Activated CD4-positive, alpha-beta T cell treated with anti-CD3 and anti-CD28 coated beads for 48 hours (primary cell): Measurements from ENCODE around the gene ALOX12B.
A peak's percentile ranks its signal among the peaks of the same experiment; 100 is the strongest.
"Not testable (repeated sequence)": the region's sequence is repeated elsewhere in the genome, so short reads cannot be mapped to it uniquely, and the experiment has no call there.

ENCODE experiments used
- DNase-seq: peaks from one replicate; pipeline ENCODE4 v3.0.0-alpha.2; 2020

ALOX12B gene

DNA sequence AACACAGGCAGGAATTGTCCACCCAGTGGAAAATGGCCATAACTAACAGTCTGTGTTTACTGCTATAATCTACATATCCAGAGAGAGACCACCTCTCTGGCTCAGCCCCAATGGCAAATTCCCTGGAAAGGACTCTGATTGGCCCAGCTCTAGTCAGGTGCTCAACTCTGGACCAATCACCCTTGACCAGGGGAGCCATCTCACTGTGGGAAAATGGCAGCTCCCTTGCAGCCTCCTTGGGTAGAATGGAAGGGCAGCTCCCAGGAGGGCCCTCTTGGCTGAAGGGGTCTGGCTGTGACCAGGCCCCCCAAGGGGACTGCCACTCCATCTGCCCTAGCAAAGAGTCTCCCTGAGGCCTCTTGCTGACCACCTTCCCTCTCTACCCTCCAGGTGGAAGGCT, 45.5 kb downstream of the ALOX12B start:
- no peak for DNase-seq

DNA sequence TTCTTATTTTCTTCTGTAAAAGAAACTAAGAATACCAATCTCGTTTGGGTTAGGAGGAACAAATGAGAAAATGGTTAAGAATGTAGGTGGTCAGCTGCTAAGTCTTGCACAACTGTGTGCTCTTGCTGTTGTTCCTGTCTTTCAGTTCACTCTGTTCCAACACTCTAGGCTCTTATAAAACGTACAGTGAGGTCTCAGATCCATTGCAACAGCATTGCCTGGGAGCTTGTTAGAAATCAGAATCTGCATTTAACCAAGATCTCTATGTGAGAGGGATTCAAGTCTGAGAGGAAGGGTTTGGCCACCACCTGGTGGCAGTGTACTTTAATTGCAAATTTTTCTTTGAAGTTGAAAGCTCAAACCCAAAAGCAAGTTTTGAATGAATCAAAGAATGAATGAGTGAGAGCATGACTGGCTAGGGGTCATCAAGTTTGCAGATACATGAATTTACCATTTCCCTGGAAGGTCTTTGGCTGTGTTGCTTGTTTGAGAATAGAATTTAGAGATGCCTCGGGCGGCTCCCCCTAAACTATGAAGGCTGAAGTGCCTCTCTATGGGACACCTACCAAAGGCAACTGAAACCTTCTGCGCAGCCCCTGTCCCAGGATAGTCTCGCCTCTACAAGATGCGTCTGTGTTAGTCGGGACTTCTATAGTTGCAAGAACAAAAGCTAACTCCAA, 46.1 kb downstream of the ALOX12B start:
- peak; percentile 68 for DNase-seq

DNA sequence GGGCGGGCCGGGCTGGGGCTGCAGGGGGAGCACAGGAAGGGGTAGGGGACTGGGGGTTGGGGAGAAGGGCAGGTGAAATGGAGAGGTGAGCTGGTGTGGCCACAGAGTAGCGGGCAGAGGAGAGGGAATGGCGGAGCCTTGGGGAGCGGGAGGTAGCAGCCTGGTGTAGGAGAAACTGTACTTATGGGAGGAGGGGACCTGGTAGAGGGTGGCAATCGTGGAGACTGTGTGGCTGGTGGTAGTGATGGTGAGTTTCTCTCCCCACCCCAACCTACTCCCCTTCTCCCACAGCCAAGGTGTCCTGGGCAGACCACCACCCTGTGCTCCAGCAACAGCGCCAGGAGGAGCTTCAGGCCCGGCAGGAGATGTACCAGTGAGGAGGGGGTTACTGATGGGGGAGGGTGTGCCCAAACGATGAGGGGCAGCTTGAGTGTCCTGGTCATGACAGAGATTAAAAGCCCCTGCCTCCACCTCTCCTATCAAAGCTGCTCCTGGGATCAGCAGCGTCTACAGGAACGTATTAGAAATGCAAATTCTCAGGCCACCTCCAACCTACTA, 47.8 kb downstream of the ALOX12B start:
- no peak for DNase-seq

DNA sequence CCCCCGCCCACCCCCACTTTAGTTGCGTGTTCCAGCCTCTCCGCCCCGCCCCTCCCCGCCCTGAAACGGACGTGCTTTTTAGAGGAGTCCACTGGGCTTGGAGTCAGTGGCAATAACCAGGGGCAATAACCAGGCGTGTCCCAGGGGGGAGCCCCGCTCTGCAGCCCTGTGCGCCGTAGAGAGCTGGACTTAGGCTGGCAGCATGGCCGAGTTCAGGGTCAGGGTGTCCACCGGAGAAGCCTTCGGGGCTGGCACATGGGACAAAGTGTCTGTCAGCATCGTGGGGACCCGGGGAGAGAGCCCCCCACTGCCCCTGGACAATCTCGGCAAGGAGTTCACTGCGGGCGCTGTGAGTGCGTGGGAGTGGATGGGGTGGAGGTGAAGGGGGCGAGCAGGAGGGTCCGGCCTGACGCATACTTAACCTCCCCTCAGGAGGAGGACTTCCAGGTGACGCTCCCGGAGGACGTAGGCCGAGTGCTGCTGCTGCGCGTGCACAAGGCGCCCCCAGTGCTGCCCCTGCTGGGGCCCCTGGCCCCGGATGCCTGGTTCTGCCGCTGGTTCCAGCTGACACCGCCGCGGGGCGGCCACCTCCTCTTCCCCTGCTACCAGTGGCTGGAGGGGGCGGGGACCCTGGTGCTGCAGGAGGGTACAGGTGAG, 48.4 kb downstream of the ALOX12B start, which contains the start of gene ALOX15B:
Gene ALOX15B, plus strand, starts transcription at position 106 of the 657 bp plus-strand sequence. Its CDS starts 97 bp downstream, at position 203.
- no peak for DNase-seq

DNA sequence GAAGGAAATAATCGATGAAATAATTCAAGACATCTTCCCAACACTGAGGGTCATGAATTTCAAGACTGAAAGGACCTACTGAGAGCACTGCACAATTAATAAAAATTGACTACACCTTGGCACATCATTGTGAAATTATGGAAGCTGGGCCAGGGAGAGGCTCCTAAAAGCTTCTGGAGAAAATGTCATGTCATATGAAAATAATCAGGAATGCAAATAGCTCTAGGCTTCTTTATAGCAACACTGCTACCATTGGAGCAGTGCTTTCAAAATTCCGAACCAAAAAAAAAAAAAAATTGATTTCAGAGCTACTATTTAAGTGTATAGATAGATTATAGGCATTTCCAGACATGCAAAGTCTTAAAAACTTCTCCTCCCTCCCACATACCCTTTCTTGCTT, 55.1 kb downstream of the ALOX12B start:
- DNase-seq: no peak

DNA sequence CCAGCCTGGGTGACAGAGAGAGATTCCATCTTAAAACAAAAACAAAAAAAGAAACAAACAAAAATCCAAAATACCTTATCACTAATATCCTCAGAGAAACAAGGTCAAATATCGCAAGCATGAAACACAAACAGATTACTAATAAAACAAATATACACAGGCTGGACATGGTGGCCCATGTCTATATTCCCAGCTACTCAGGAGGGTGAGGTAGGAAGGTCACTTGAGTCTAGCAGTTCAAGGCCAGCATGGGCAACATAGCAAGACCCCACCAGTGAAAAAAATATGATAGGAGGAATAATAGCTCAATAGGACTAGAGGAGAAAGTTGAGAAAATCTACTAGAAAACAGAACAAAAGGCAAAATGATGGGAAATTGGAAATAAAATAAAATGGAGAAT, 55.6 kb downstream of the ALOX12B start:
- no peak for DNase-seq

DNA sequence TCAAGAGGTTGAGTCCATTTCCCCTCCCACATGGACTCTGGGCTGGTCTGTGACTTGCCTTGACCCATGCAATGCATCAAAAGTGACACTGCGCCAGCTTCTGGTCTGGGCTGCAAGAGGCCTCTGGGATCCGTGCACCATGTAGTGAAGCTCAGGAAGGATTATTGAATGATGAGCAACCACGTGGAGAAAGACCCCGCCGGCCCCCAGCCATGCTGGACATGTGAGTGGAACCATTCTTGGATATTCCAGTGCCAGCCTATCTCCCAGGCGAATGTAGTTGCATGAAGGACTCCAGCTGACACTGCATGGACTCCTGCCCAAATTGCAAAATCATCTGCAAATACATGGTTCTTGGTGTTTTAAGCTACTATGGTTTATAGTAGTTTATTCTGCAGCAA, 56.3 kb downstream of the ALOX12B start:
- DNase-seq: no peak

DNA sequence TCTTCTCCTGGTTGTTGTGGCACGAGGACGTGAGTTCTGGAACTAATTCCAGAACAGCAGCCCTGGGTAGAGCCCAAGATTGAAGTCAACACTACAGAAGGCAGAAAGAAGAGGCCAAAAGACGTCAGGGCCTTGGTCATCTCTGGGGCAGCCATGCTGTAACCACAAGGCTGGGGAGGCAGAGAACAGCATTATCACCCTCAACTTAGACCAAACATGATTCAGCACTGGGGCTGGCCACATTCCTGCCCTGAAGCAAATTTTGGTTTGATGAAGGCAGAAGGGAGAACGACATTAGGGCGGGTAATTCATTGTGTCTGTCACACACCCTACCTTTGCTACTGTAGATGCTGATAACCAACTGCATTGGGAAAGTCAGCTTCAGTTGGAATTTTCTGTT, 58.4 kb downstream of the ALOX12B start:
- no peak for DNase-seq

DNA sequence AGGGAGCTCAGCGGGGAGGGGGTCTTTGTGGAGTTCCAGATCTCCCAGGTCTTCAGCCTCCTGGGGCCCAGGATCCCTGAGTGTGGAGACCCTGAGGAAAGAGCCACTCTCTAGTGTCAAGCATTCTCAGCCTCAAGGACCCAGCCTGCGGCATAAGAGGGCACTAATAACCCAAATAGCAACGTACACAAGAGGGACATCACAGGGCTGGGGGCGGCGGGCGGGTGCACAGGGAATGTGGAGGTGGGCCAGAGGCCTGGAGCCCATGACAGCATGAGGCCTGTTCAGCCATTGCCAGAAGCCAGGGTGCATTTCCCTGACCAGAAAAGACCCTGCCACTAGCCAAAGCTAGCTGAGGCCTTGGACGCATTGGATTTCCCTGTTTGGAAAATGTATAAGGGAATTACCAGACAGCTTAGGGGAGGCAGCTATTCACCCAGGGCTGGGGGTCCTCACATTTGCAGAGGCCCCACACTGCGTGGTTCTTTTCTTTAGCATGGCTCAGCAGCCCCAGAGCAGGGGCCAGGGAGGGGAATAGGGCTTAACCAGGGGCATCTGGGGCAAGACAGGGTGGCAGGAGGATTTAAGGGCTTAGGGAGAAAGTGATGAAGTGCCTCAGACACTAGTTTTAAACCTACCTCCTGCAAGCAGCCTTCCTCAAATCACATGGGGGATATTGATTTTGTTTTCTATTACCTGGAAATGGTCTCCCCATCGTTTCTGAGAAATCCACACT, 62.2 kb downstream of the ALOX12B start:
- no peak for DNase-seq

DNA sequence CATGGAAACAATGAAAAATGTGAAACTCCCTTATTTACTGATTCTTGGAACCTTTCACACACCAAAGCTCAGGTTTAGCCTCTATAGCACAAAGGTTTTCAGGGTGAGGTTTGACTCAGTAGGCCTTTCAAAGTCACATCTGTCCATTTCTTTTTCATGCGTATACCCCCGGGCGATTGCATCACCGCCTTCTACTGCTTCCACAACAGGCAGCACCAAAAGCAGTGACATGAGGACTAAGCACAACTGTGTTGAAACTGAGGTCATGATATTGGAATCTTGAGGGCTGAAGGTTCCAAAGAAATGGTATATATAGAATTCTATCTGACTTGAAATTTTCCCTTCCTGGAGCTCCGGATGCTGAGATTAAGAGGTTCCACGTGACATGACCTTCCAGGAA, 63.4 kb downstream of the ALOX12B start:
- DNase-seq: not testable (repeated sequence)
